Stomach (tissue), 4 donors: Measurements from ENCODE around the gene WDR5.

Source experiments
- CTCF ChIP-seq, 7 experiments: fragments of 450-650 bp in 4 of 7; fragments of 200-600 bp in 3 of 7; sonication (generic) in 3 of 7; IDR thresholded peaks; one replicate each; pipeline ENCODE4 v1.5.1; 2016 to 2019; ENCODE audit warnings: antibody characterized with exemption in 7 of 7, control low read depth in 2 of 7, mild to moderate bottlenecking in 1 of 7
- POLR2AphosphoS5 ChIP-seq, 3 donors: sonication (generic); formaldehyde crosslinking; IDR thresholded peaks; one replicate each; pipeline ENCODE4 v1.6.1; 2016; ENCODE audit warnings: antibody characterized with exemption in 3 of 3

GRCh38 chr9:134178394-134178767 is 42.5 kb downstream of the WDR5 start:
- TF ChIP-seq CTCF (IDR thresholded peaks at IDR 0.05) (no peak), POLR2AphosphoS5 (IDR thresholded peaks at IDR 0.05) (no peak)
